ENCODE results near the gene SERPINE3. TPM values are rescaled to one million over a fixed set of nuclear protein-coding genes. Genes with fewer than 3 reads are reported as not detected.

Gene SERPINE3
- total and polyA plus RNA-seq, 2 of the 4 experiments (the other 2 are of a cell fraction): not detected

GRCh38 chr13:51360489-51360888 lies 21.0 kb downstream of the SERPINE3 start:
- H3K4me1 ChIP-seq (ENCODE audit: control insufficient read depth, insufficient read depth, low read length): no peaks in the 10 kb centered on the region; the same call in 1 of the 2 replicates
- H4K20me1 ChIP-seq (ENCODE audit: insufficient read depth, low read length): no peaks in the 10 kb centered on the region; the same call in 1 of the 2 replicates
- H2AK5ac ChIP-seq (ENCODE audit: low read depth, low read length): no peak overlapping the region
- no peaks in the 10 kb centered on the region for H3K9me1 ChIP-seq (ENCODE audit: insufficient read depth, low read length)
- 0 out of 4 replicates have a peak, but pooled peaks cover 0 to 2% of the 10 kb centered on the region in 2 experiments for H3K79me1 ChIP-seq (ENCODE audit: low read depth in 1 of 2, low read length in 2 of 2)
- H3K4me2 ChIP-seq (ENCODE audit: low read depth, low read length): no peak overlapping the region
- no peak overlapping the region for H4K5ac ChIP-seq (ENCODE audit: low read depth, low read length)
- in situ Hi-C loops (cut with MboI; ENCODE audit: low sequenced_read_pairs) (no loop called here), dilution Hi-C loops (cut with HindIII; ENCODE audit: low sequenced_read_pairs, unreplicated experiment) (no loop called here), intact Hi-C loops (cut with micrococcal nuclease) (no loop called here)
- H3K14ac ChIP-seq (replicated peaks; ENCODE audit: low read depth, low read length): no peak overlapping the region
- TF ChIP-seq RFX5 (IDR thresholded peaks at IDR 0.05; ENCODE audit: low read depth, low read length) (no peak), BHLHE40 (IDR thresholded peaks at IDR 0.05; ENCODE audit: low read depth, low read length) (no peak), RAD21 (IDR thresholded peaks at IDR 0.05; ENCODE audit: low read length) (no peak), CHD1 (IDR thresholded peaks at IDR 0.05; ENCODE audit: low read depth, low read length) (no peak)
- H2BK20ac ChIP-seq (ENCODE audit: low read depth, low read length): no peak overlapping the region
- no peak overlapping the region for H3K9ac ChIP-seq (ENCODE audit: low read depth, low read length)
- no peak overlapping the region for H4K91ac ChIP-seq (ENCODE audit: insufficient read depth, low read depth, low read length)
- no peak overlapping the region for H3K4ac ChIP-seq (ENCODE audit: low read depth, low read length)
- H2BK15ac ChIP-seq (ENCODE audit: low read depth, low read length): no peak overlapping the region
- H2AFZ ChIP-seq (replicated peaks; ENCODE audit: low read length, poor library complexity): no peak overlapping the region
- POLR2A ChIA-PET (ENCODE audit: unreplicated experiment): no interaction called here
- no peak overlapping the region for H4K8ac ChIP-seq (ENCODE audit: low read depth in 2 of 2, low read length in 2 of 2)
- no peak overlapping the region for H3K23ac ChIP-seq (ENCODE audit: low read depth, low read length)
- no peak overlapping the region for H3K56ac ChIP-seq (ENCODE audit: extremely low read depth, insufficient read depth, low read length)
- no peak overlapping the region for H2BK120ac ChIP-seq (ENCODE audit: low read depth, low read length)
- CTCF ChIA-PET: no interaction called here
- H2BK5ac ChIP-seq (ENCODE audit: low read depth, low read length, poor library complexity, severe bottlenecking): no peak overlapping the region
- no peak for DNase-seq
- H2AK9ac ChIP-seq (replicated peaks; ENCODE audit: low read depth, low read length, poor library complexity): no peak overlapping the region
- ATAC-seq (ENCODE audit: low read depth): no peak
- no peak overlapping the region for H3K27ac ChIP-seq (ENCODE audit: insufficient read depth, low read length)
- no peak overlapping the region for H3K4me3 ChIP-seq (ENCODE audit: insufficient read depth, low read depth, low read length)
- no TSS peak for BruUV-seq (replicated peaks)
- peaks cover 9% of the 10 kb centered on the region for H3K36me3 ChIP-seq (ENCODE audit: control insufficient read depth, insufficient read depth, low read length)
- no CpG with 5 or more reads among the region's 1 CpG for WGBS, 2 experiments (ENCODE audit: extremely low coverage in 2 of 2, insufficient read length in 1 of 2)
- H3K18ac ChIP-seq (ENCODE audit: low read depth, low read length): no peak overlapping the region
- no peaks in the 10 kb centered on the region for H3K9me3 ChIP-seq (ENCODE audit: control insufficient read depth, insufficient read depth, low read length)
- H3K27me3 ChIP-seq (ENCODE audit: control insufficient read depth, insufficient read depth, low read length): no peaks in the 10 kb centered on the region
